GM23338 (cell line): Measurements from ENCODE around the gene VANGL1. TPM values are rescaled to one million over a fixed set of nuclear protein-coding genes. Genes with fewer than 3 reads are reported as not detected.

ENCODE experiments used
- ATAC-seq: fragments of 200-7000 bp; cut with Tn5 transposase; 3 replicates; pipeline ENCODE4 v1.9.1; 2020
- DNase-seq: peaks from one replicate; pipeline ENCODE4 v3.0.0-alpha.2; 2015; ENCODE audit warnings: low spot score
- H2AFZ ChIP-seq: fragments of 200-600 bp; sonication (generic); 2 replicates; pipeline ENCODE4 v1.8.0; 2016; ENCODE audit warnings: antibody characterized with exemption, mild to moderate bottlenecking, moderate library complexity
- H3F3A ChIP-seq: fragments of 200-600 bp; sonication (generic); replicated peaks from 2 replicates; pipeline ENCODE4 v1.8.0; 2017; ENCODE audit warnings: antibody characterized with exemption, mixed run types, low read depth
- H3K27ac ChIP-seq: fragments of 200-600 bp; sonication (generic); 2 replicates; pipeline ENCODE4 v1.6.1; 2016; ENCODE audit warnings: low read depth
- H3K27me3 ChIP-seq: fragments of 200-600 bp; sonication (generic); 2 replicates; pipeline ENCODE4 v1.8.0; 2016; ENCODE audit warnings: mild to moderate bottlenecking, mixed run types, moderate library complexity; ENCODE audit not compliant: insufficient read depth
- H3K36me3 ChIP-seq: fragments of 200-600 bp; sonication (generic); 2 replicates; pipeline ENCODE4 v1.8.0; 2016; ENCODE audit warnings: mild to moderate bottlenecking; ENCODE audit not compliant: insufficient read depth
- H3K4me1 ChIP-seq: fragments of 200-600 bp; sonication (generic); 2 replicates; pipeline ENCODE4 v1.8.0; 2016; ENCODE audit warnings: mild to moderate bottlenecking, moderate library complexity; ENCODE audit not compliant: insufficient read depth
- H3K4me2 ChIP-seq: fragments of 200-600 bp; sonication (generic); 2 replicates; pipeline ENCODE4 v1.7.1; 2017; ENCODE audit warnings: mixed run types
- H3K4me3 ChIP-seq: fragments of 200-600 bp; sonication (generic); 2 replicates; pipeline ENCODE4 v1.6.1; 2016; ENCODE audit warnings: mixed run types
- H3K79me2 ChIP-seq: fragments of 200-600 bp; sonication (generic); replicated peaks from 2 replicates; pipeline ENCODE4 v1.8.0; 2017; ENCODE audit warnings: mild to moderate bottlenecking; ENCODE audit not compliant: insufficient read depth
- H3K9me2 ChIP-seq: fragments of 200-600 bp; sonication (generic); 2 replicates; pipeline ENCODE4 v1.8.0; 2017; ENCODE audit not compliant: insufficient read depth
- H4K20me1 ChIP-seq: fragments of 200-600 bp; sonication (generic); replicated peaks from 2 replicates; pipeline ENCODE4 v1.8.0; 2017; ENCODE audit warnings: mild to moderate bottlenecking; ENCODE audit not compliant: insufficient read depth
- H3K27ac Mint-ChIP-seq: 2 replicates; pipeline ENCODE4 v1.8.0; 2020; ENCODE audit warnings: inconsistent platforms, mild to moderate bottlenecking, moderate library complexity, mixed read lengths
- H3K27me3 Mint-ChIP-seq: 3 replicates; pipeline ENCODE4 v1.8.0; 2022; ENCODE audit warnings: low read depth, mild to moderate bottlenecking, moderate library complexity, mixed read lengths, inconsistent platforms; ENCODE audit not compliant: insufficient read depth, poor library complexity
- H3K36me3 Mint-ChIP-seq: 3 replicates; pipeline ENCODE4 v1.8.0; 2021; ENCODE audit warnings: low read depth, mild to moderate bottlenecking, inconsistent platforms, moderate library complexity, mixed read lengths
- H3K4me1 Mint-ChIP-seq: 3 replicates; pipeline ENCODE4 v1.8.0; 2020; ENCODE audit warnings: mild to moderate bottlenecking, inconsistent platforms, mixed read lengths
- H3K4me3 Mint-ChIP-seq: 3 replicates; pipeline ENCODE4 v1.8.0; 2021; ENCODE audit warnings: moderate library complexity, mild to moderate bottlenecking, inconsistent platforms, mixed read lengths
- H3K9me3 Mint-ChIP-seq: 3 replicates; pipeline ENCODE4 v1.8.0; 2020; ENCODE audit warnings: moderate library complexity, mild to moderate bottlenecking, inconsistent platforms, mixed read lengths
- CREB1 ChIP-seq: fragments of 250-450 bp; sonication (Bioruptor Pico); IDR thresholded peaks from 2 replicates; pipeline ENCODE4 v1.5.0; 2020; ENCODE audit warnings: low read depth, mild to moderate bottlenecking, moderate library complexity
- CTCF ChIP-seq, 2 experiments: fragments of 200-600 bp in 1 of 2; sonication (generic) in 1 of 2; conservative IDR thresholded peaks; 2 replicates each; pipeline versions ENCODE4 v1.5.1 to v1.6.1; 2016 to 2017; ENCODE audit warnings: antibody characterized with exemption in 2 of 2, low read depth in 2 of 2, mild to moderate bottlenecking in 2 of 2, moderate library complexity in 1 of 2
- ETS1 ChIP-seq: IDR thresholded peaks from 2 replicates; pipeline ENCODE4 v1.6.1; 2016; ENCODE audit warnings: antibody characterized with exemption
- EZH2 ChIP-seq: fragments of 200-600 bp; sonication (generic); IDR thresholded peaks from one replicate; pipeline ENCODE4 v1.8.0; 2017; ENCODE audit warnings: antibody characterized with exemption, mild to moderate bottlenecking, low read depth; ENCODE audit not compliant: unreplicated experiment
- EZH2phosphoT487 ChIP-seq: fragments of 200-600 bp; sonication (generic); IDR thresholded peaks from one replicate; pipeline ENCODE4 v1.8.1; 2018; ENCODE audit warnings: antibody characterized with exemption; ENCODE audit not compliant: unreplicated experiment
- JUNB ChIP-seq: IDR thresholded peaks from one replicate; pipeline ENCODE4 v1.6.1; 2016; ENCODE audit warnings: antibody characterized with exemption; ENCODE audit not compliant: unreplicated experiment
- NANOG ChIP-seq: IDR thresholded peaks from 2 replicates; pipeline ENCODE4 v1.6.1; 2016; ENCODE audit warnings: antibody characterized with exemption, borderline replicate concordance
- POLR2AphosphoS5 ChIP-seq: IDR thresholded peaks from 2 replicates; pipeline ENCODE4 v1.6.1; 2016; ENCODE audit warnings: antibody characterized with exemption, low read depth
- REST ChIP-seq: IDR thresholded peaks from one replicate; pipeline ENCODE4 v1.6.1; 2018; ENCODE audit warnings: antibody characterized with exemption; ENCODE audit not compliant: unreplicated experiment
- STAT1 ChIP-seq: IDR thresholded peaks from one replicate; pipeline ENCODE4 v1.6.1; 2016; ENCODE audit warnings: antibody characterized with exemption; ENCODE audit not compliant: unreplicated experiment
- ZNF114 ChIP-seq: fragments of 250-450 bp; sonication (Bioruptor Pico); IDR thresholded peaks from 2 replicates; pipeline ENCODE4 v1.5.0; 2020; ENCODE audit warnings: mild to moderate bottlenecking, moderate library complexity
- ZNF331 ChIP-seq: fragments of 250-450 bp; sonication (Bioruptor Pico); IDR thresholded peaks from 2 replicates; pipeline ENCODE4 v1.5.0; 2020; ENCODE audit warnings: low read depth, mild to moderate bottlenecking, moderate library complexity
- ZNF462 ChIP-seq: fragments of 250-450 bp; sonication (Bioruptor Pico); IDR thresholded peaks from 2 replicates; pipeline ENCODE4 v1.5.0; 2020; ENCODE audit warnings: mild to moderate bottlenecking, moderate library complexity
- polyA plus RNA-seq: library from polyadenylated mRNA; unstranded; fragments of >200 nt; fragmentation: Nextera tagmentation; extraction: Ambion mirVana; gene quantifications from 2 replicates; pipeline ENCODE4 v1.2.1, GENCODE V29; 2016
- total RNA-seq: library from RNA; depleted of rRNA; stranded (reverse); fragments of >200 nt; shearing (Covaris generic); gene quantifications from 2 replicates; pipeline ENCODE4 v1.2.3, GENCODE V29; 2014

The VANGL1 gene
- total and polyA plus RNA-seq, 2 experiments from 2014 or later, result 4.4 to 14.4 TPM

GRCh38 chr1:115685029-115685705 lies 43.4 kb downstream of the VANGL1 start:
- Histone ChIP-seq H3K4me2 (no peak overlapping the region), H3K4me1 (no peaks in the 10 kb centered on the region), H3K9me2 (no peaks in the 10 kb centered on the region), H3K4me3 (no peak overlapping the region), H3K27me3 (no peaks in the 10 kb centered on the region), H3F3A (no peaks in the 10 kb centered on the region), H2AFZ (no peak overlapping the region), H3K36me3 (peaks cover 15% of the 10 kb centered on the region; the same call in 1 of the 2 replicates), H4K20me1 (0 out of 2 replicates have a peak, but pooled peaks cover 4% of the 10 kb centered on the region), H3K27ac (no peak overlapping the region), H3K79me2 (no peaks in the 10 kb centered on the region)
- H3K27ac Mint-ChIP-seq, result no peak overlapping the region
- H3K4me3 Mint-ChIP-seq, result no peak overlapping the region
- H3K9me3 Mint-ChIP-seq, result no peaks in the 10 kb centered on the region
- no peaks in the 10 kb centered on the region; the same call in 2 of the 3 replicates for H3K4me1 Mint-ChIP-seq
- no peak for DNase-seq
- peaks cover 27% of the 10 kb centered on the region for H3K36me3 Mint-ChIP-seq
- peaks cover 2% of the 10 kb centered on the region for H3K27me3 Mint-ChIP-seq
- TF ChIP-seq JUNB (no peak), REST (no peak), ZNF114 (CRISPR knock-in tag) (no peak), EZH2phosphoT487 (no peak), NANOG (no peak), CTCF (conservative IDR thresholded peaks at IDR 0.05; ENCODE audit: low read depth in 2 of 2) (no peak), STAT1 (no peak), EZH2 (no peak), ZNF331 (CRISPR knock-in tag) (no peak), POLR2AphosphoS5 (no peak), ETS1 (no peak), CREB1 (CRISPR knock-in tag) (no peak), ZNF462 (CRISPR knock-in tag) (no peak)
- ATAC-seq, result no peak
